Measurements from ENCODE around the gene RNF167.

RNF167 gene

GRCh38 chr17:4945176-4945943 is 5.3 kb downstream of the RNF167 start:
- Histone ChIP-seq H3K4me2 (ENCODE audit: low read length) (peak overlapping the region; percentile 98), H3K4me3 (ENCODE audit: low read length) (peak overlapping the region; percentile 99), H3K4me1 (ENCODE audit: low read length) (peaks cover 35% of the 10 kb centered on the region), H2AFZ (ENCODE audit: low read depth, low read length) (no peak overlapping the region), H3K9me3 (ENCODE audit: insufficient read depth, low read length) (no peaks in the 10 kb centered on the region), H3K36me3 (replicated peaks; ENCODE audit: low read depth, low read length) (peaks cover 54% of the 10 kb centered on the region), H3K9ac (ENCODE audit: low read length) (peak overlapping the region; percentile 100), H3K27ac (ENCODE audit: low read length) (peak overlapping the region; percentile 100), H3K27me3 (ENCODE audit: low read depth, low read length) (no peaks in the 10 kb centered on the region), H4K20me1 (ENCODE audit: insufficient read depth, low read length) (peaks cover 30% of the 10 kb centered on the region), H3K79me2 (ENCODE audit: low read length) (peaks cover 86% of the 10 kb centered on the region)
- TF ChIP-seq CTCF (IDR thresholded peaks at IDR 0.05; ENCODE audit: low read depth, low read length) = no peak
- TF ChIP-seq EZH2phosphoT487 (IDR thresholded peaks at IDR 0.05; ENCODE audit: low read depth) = no peak

- Histone ChIP-seq H3K4me1 (ENCODE audit: low read length) (peaks cover 39% of the 10 kb centered on the region), H3K9ac (ENCODE audit: low read length) (peak overlapping the region; percentile 100), H3K4me2 (ENCODE audit: low read length) (peak overlapping the region; percentile 98), H3K4me3 (ENCODE audit: low read length) (peak overlapping the region; percentile 99), H3K27me3 (ENCODE audit: low read depth, low read length) (no peaks in the 10 kb centered on the region), H3K79me2 (ENCODE audit: low read length) (peaks cover 86% of the 10 kb centered on the region), H3K9me3 (ENCODE audit: insufficient read depth, low read length) (no peaks in the 10 kb centered on the region), H2AFZ (ENCODE audit: low read depth, low read length) (no peak overlapping the region), H3K36me3 (replicated peaks; ENCODE audit: low read depth, low read length) (peaks cover 54% of the 10 kb centered on the region), H4K20me1 (ENCODE audit: insufficient read depth, low read length) (peaks cover 30% of the 10 kb centered on the region), H3K27ac (ENCODE audit: low read length) (peak overlapping the region; percentile 100)
- TF ChIP-seq CTCF (IDR thresholded peaks at IDR 0.05; ENCODE audit: low read depth, low read length) (no peak), EZH2phosphoT487 (IDR thresholded peaks at IDR 0.05; ENCODE audit: low read depth) (no peak)
Observed at GRCh38 chr17:4945944-4946280, 5.8 kb downstream of the RNF167 start.

GRCh38 chr17:4946312-4946976 is 6.4 kb downstream of the RNF167 start:
- peak overlapping the region; percentile 98 for H3K4me2 ChIP-seq (ENCODE audit: low read length)
- no peaks in the 10 kb centered on the region for H3K9me3 ChIP-seq (ENCODE audit: insufficient read depth, low read length)
- peaks cover 30% of the 10 kb centered on the region for H4K20me1 ChIP-seq (ENCODE audit: insufficient read depth, low read length)
- H3K9ac ChIP-seq (ENCODE audit: low read length) = peak overlapping the region; percentile 100
- peaks cover 40% of the 10 kb centered on the region for H3K4me1 ChIP-seq (ENCODE audit: low read length)
- no peaks in the 10 kb centered on the region for H3K27me3 ChIP-seq (ENCODE audit: low read depth, low read length)
- H3K36me3 ChIP-seq (replicated peaks; ENCODE audit: low read depth, low read length) = peaks cover 51% of the 10 kb centered on the region
- peak overlapping the region; percentile 99 for H3K4me3 ChIP-seq (ENCODE audit: low read length)
- H2AFZ ChIP-seq (ENCODE audit: low read depth, low read length) = no peak overlapping the region
- H3K27ac ChIP-seq (ENCODE audit: low read length) = peak overlapping the region; percentile 100
- TF ChIP-seq CTCF (IDR thresholded peaks at IDR 0.05; ENCODE audit: low read depth, low read length) (no peak), EZH2phosphoT487 (IDR thresholded peaks at IDR 0.05; ENCODE audit: low read depth) (no peak)
- peaks cover 86% of the 10 kb centered on the region for H3K79me2 ChIP-seq (ENCODE audit: low read length)

GRCh38 chr17:4947010-4947410 is 6.9 kb downstream of the RNF167 start:
- Histone ChIP-seq H3K27me3 (ENCODE audit: low read depth, low read length) (no peaks in the 10 kb centered on the region), H3K79me2 (ENCODE audit: low read length) (peaks cover 83% of the 10 kb centered on the region), H3K4me2 (ENCODE audit: low read length) (peak overlapping the region; percentile 98), H3K36me3 (replicated peaks; ENCODE audit: low read depth, low read length) (peaks cover 51% of the 10 kb centered on the region), H3K27ac (ENCODE audit: low read length) (peak overlapping the region; percentile 100), H3K4me1 (ENCODE audit: low read length) (peaks cover 39% of the 10 kb centered on the region), H4K20me1 (ENCODE audit: insufficient read depth, low read length) (peaks cover 30% of the 10 kb centered on the region), H3K4me3 (ENCODE audit: low read length) (peak overlapping the region; percentile 99), H2AFZ (ENCODE audit: low read depth, low read length) (no peak overlapping the region), H3K9ac (ENCODE audit: low read length) (peak overlapping the region; percentile 100), H3K9me3 (ENCODE audit: insufficient read depth, low read length) (no peaks in the 10 kb centered on the region)
- no peak for TF ChIP-seq CTCF (IDR thresholded peaks at IDR 0.05; ENCODE audit: low read depth, low read length)
